ENCODE data around the gene VSIR.

Gene VSIR

GRCh38 chr10:71718165-71718698, 55.1 kb downstream of the VSIR start:
- no peak for DNase-seq (ENCODE audit: low read depth, low spot score)
- Histone ChIP-seq H3K27me3 (ENCODE audit: insufficient read depth, insufficient read length) (peaks cover 9% of the 10 kb centered on the region), H3K9me3 (ENCODE audit: insufficient read depth, low read length) (no peaks in the 10 kb centered on the region), H3K4me3 (ENCODE audit: insufficient read length, low read depth) (no peak overlapping the region), H3K4me1 (ENCODE audit: insufficient read depth, insufficient read length) (peaks cover 11% of the 10 kb centered on the region), H3K9ac (ENCODE audit: insufficient read length, low read depth) (no peak overlapping the region), H3K36me3 (ENCODE audit: insufficient read depth, insufficient read length, low read length) (no peaks in the 10 kb centered on the region)
- TF ChIP-seq ZNF274 (IDR thresholded peaks at IDR 0.05; ENCODE audit: low read depth, low read length) = no peak
- TF ChIP-seq YY1 (IDR thresholded peaks at IDR 0.05; ENCODE audit: insufficient read depth, insufficient read length) = no peak
- no peak for TF ChIP-seq SUZ12 (IDR thresholded peaks at IDR 0.05; ENCODE audit: extremely low read depth, insufficient read depth, insufficient read length)

GRCh38 chr10:71717551-71717951, 55.8 kb downstream of the VSIR start:
- H3K4me1 ChIP-seq (ENCODE audit: insufficient read depth, insufficient read length) = peaks cover 13% of the 10 kb centered on the region
- no peak for TF ChIP-seq ZNF274 (IDR thresholded peaks at IDR 0.05; ENCODE audit: low read depth, low read length)
- TF ChIP-seq YY1 (IDR thresholded peaks at IDR 0.05; ENCODE audit: insufficient read depth, insufficient read length) = no peak
- TF ChIP-seq SUZ12 (IDR thresholded peaks at IDR 0.05; ENCODE audit: extremely low read depth, insufficient read depth, insufficient read length) = no peak

GRCh38 chr10:71717056-71717455, 56.3 kb downstream of the VSIR start:
- no peak for TF ChIP-seq SUZ12 (IDR thresholded peaks at IDR 0.05; ENCODE audit: extremely low read depth, insufficient read depth, insufficient read length)
- no peak for TF ChIP-seq YY1 (IDR thresholded peaks at IDR 0.05; ENCODE audit: insufficient read depth, insufficient read length)
- no peak for TF ChIP-seq ZNF274 (IDR thresholded peaks at IDR 0.05; ENCODE audit: low read depth, low read length)
- no peak overlapping the region for H3K9ac ChIP-seq (ENCODE audit: insufficient read length, low read depth)
- H3K4me1 ChIP-seq (ENCODE audit: insufficient read depth, insufficient read length) = peaks cover 13% of the 10 kb centered on the region
- peaks cover 9% of the 10 kb centered on the region for H3K27me3 ChIP-seq (ENCODE audit: insufficient read depth, insufficient read length)
- H3K36me3 ChIP-seq (ENCODE audit: insufficient read depth, insufficient read length, low read length) = no peaks in the 10 kb centered on the region
- H3K4me3 ChIP-seq (ENCODE audit: insufficient read length, low read depth) = no peak overlapping the region
- no peaks in the 10 kb centered on the region for H3K9me3 ChIP-seq (ENCODE audit: insufficient read depth, low read length)
- no peak for DNase-seq (ENCODE audit: low read depth, low spot score)

More at GRCh38 chr10:71717551-71717951, 55.8 kb downstream of the VSIR start:
- Histone ChIP-seq H3K9me3 (ENCODE audit: insufficient read depth, low read length) (no peaks in the 10 kb centered on the region), H3K27me3 (ENCODE audit: insufficient read depth, insufficient read length) (peaks cover 9% of the 10 kb centered on the region), H3K36me3 (ENCODE audit: insufficient read depth, insufficient read length, low read length) (no peaks in the 10 kb centered on the region), H3K9ac (ENCODE audit: insufficient read length, low read depth) (no peak overlapping the region), H3K4me3 (ENCODE audit: insufficient read length, low read depth) (no peak overlapping the region)
- no peak for DNase-seq (ENCODE audit: low read depth, low spot score)

GRCh38 chr10:71716426-71716825, 56.9 kb downstream of the VSIR start:
- Histone ChIP-seq H3K4me1 (ENCODE audit: insufficient read depth, insufficient read length) (peaks cover 13% of the 10 kb centered on the region), H3K9ac (ENCODE audit: insufficient read length, low read depth) (no peak overlapping the region), H3K9me3 (ENCODE audit: insufficient read depth, low read length) (no peaks in the 10 kb centered on the region), H3K4me3 (ENCODE audit: insufficient read length, low read depth) (no peak overlapping the region), H3K36me3 (ENCODE audit: insufficient read depth, insufficient read length, low read length) (no peaks in the 10 kb centered on the region), H3K27me3 (ENCODE audit: insufficient read depth, insufficient read length) (peaks cover 6% of the 10 kb centered on the region)
- TF ChIP-seq SUZ12 (IDR thresholded peaks at IDR 0.05; ENCODE audit: extremely low read depth, insufficient read depth, insufficient read length) (no peak), ZNF274 (IDR thresholded peaks at IDR 0.05; ENCODE audit: low read depth, low read length) (no peak), YY1 (IDR thresholded peaks at IDR 0.05; ENCODE audit: insufficient read depth, insufficient read length) (no peak)
- DNase-seq (ENCODE audit: low read depth, low spot score) = no peak

GRCh38 chr10:71715860-71716259, 57.5 kb downstream of the VSIR start:
- TF ChIP-seq SUZ12 (IDR thresholded peaks at IDR 0.05; ENCODE audit: extremely low read depth, insufficient read depth, insufficient read length) (no peak), ZNF274 (IDR thresholded peaks at IDR 0.05; ENCODE audit: low read depth, low read length) (no peak), YY1 (IDR thresholded peaks at IDR 0.05; ENCODE audit: insufficient read depth, insufficient read length) (no peak)
- Histone ChIP-seq H3K9ac (ENCODE audit: insufficient read length, low read depth) (no peak overlapping the region), H3K9me3 (ENCODE audit: insufficient read depth, low read length) (no peaks in the 10 kb centered on the region), H3K27me3 (ENCODE audit: insufficient read depth, insufficient read length) (peaks cover under 1% of the 10 kb centered on the region), H3K36me3 (ENCODE audit: insufficient read depth, insufficient read length, low read length) (no peaks in the 10 kb centered on the region), H3K4me3 (ENCODE audit: insufficient read length, low read depth) (no peak overlapping the region), H3K4me1 (ENCODE audit: insufficient read depth, insufficient read length) (peaks cover 13% of the 10 kb centered on the region)
- no peak for DNase-seq (ENCODE audit: low read depth, low spot score)

- DNase-seq (ENCODE audit: low read depth, low spot score) = no peak
- TF ChIP-seq SUZ12 (IDR thresholded peaks at IDR 0.05; ENCODE audit: extremely low read depth, insufficient read depth, insufficient read length) = no peak
- no peak for TF ChIP-seq YY1 (IDR thresholded peaks at IDR 0.05; ENCODE audit: insufficient read depth, insufficient read length)
- TF ChIP-seq ZNF274 (IDR thresholded peaks at IDR 0.05; ENCODE audit: low read depth, low read length) = no peak
- H3K27me3 ChIP-seq (ENCODE audit: insufficient read depth, insufficient read length) = no peaks in the 10 kb centered on the region
- no peak overlapping the region for H3K9ac ChIP-seq (ENCODE audit: insufficient read length, low read depth)
- H3K36me3 ChIP-seq (ENCODE audit: insufficient read depth, insufficient read length, low read length) = no peaks in the 10 kb centered on the region
- H3K4me1 ChIP-seq (ENCODE audit: insufficient read depth, insufficient read length) = peaks cover 13% of the 10 kb centered on the region
- H3K9me3 ChIP-seq (ENCODE audit: insufficient read depth, low read length) = no peaks in the 10 kb centered on the region
- H3K4me3 ChIP-seq (ENCODE audit: insufficient read length, low read depth) = no peak overlapping the region
These were observed 58.3 kb downstream of the VSIR start for GRCh38 chr10:71715026-71715425.

- no peak for TF ChIP-seq ZNF274 (IDR thresholded peaks at IDR 0.05; ENCODE audit: low read depth, low read length)
- no peak for TF ChIP-seq YY1 (IDR thresholded peaks at IDR 0.05; ENCODE audit: insufficient read depth, insufficient read length)
- TF ChIP-seq SUZ12 (IDR thresholded peaks at IDR 0.05; ENCODE audit: extremely low read depth, insufficient read depth, insufficient read length) = no peak
- Histone ChIP-seq H3K27me3 (ENCODE audit: insufficient read depth, insufficient read length) (no peaks in the 10 kb centered on the region), H3K9ac (ENCODE audit: insufficient read length, low read depth) (no peak overlapping the region), H3K9me3 (ENCODE audit: insufficient read depth, low read length) (no peaks in the 10 kb centered on the region), H3K4me3 (ENCODE audit: insufficient read length, low read depth) (no peak overlapping the region), H3K4me1 (ENCODE audit: insufficient read depth, insufficient read length) (peaks cover 12% of the 10 kb centered on the region), H3K36me3 (ENCODE audit: insufficient read depth, insufficient read length, low read length) (no peaks in the 10 kb centered on the region)
- DNase-seq (ENCODE audit: low read depth, low spot score) = no peak
These were observed 58.7 kb downstream of the VSIR start for GRCh38 chr10:71714592-71714991.
